ENCODE measurements around the gene IMP4.

The IMP4 gene

GRCh38 chr2:130336877-130337734 is 5.6 kb upstream of the IMP4 start:
- H4K20me1 ChIP-seq (ENCODE audit: control insufficient read depth, insufficient read depth, low read depth, low read length) = no peaks in the 10 kb centered on the region
- H3K27ac ChIP-seq (ENCODE audit: low read depth, low read length) = 0 out of 2 replicates have a peak overlapping the region, but pooled peaks have one; percentile 5
- peaks cover 21% of the 10 kb centered on the region for H3K79me2 ChIP-seq (ENCODE audit: control insufficient read depth, low read length)
- no peaks in the 10 kb centered on the region for H3K27me3 ChIP-seq (ENCODE audit: control insufficient read depth, low read length)
- no peaks in the 10 kb centered on the region for H3K9me3 ChIP-seq (ENCODE audit: control insufficient read depth, insufficient read depth, low read length)
- H3K9me2 ChIP-seq (replicated peaks; ENCODE audit: control insufficient read depth, low read length) = no peaks in the 10 kb centered on the region
- TF ChIP-seq CTCF (IDR thresholded peaks at IDR 0.05; ENCODE audit: low read depth, low read length, poor library complexity, severe bottlenecking) = no peak
- TF ChIP-seq EZH2phosphoT487 (IDR thresholded peaks at IDR 0.05; ENCODE audit: borderline replicate concordance, low read length) = no peak
- H3K36me3 ChIP-seq (ENCODE audit: control insufficient read depth, low read length) = peaks cover 42% of the 10 kb centered on the region
- peaks cover 13% of the 10 kb centered on the region for H3F3A ChIP-seq (ENCODE audit: control insufficient read depth, insufficient read depth)
- H3K4me2 ChIP-seq (ENCODE audit: low read length) = peak overlapping the region; percentile 61
- peak overlapping the region; percentile 53 for H3K4me3 ChIP-seq (ENCODE audit: low read length)
- H3K4me1 ChIP-seq (ENCODE audit: control insufficient read depth, low read length) = peaks cover 47% of the 10 kb centered on the region

- H3K36me3 ChIP-seq (ENCODE audit: control insufficient read depth, low read length) = peaks cover 45% of the 10 kb centered on the region
- H3K79me2 ChIP-seq (ENCODE audit: control insufficient read depth, low read length) = peaks cover 28% of the 10 kb centered on the region
- TF ChIP-seq EZH2phosphoT487 (IDR thresholded peaks at IDR 0.05; ENCODE audit: borderline replicate concordance, low read length) = no peak
- TF ChIP-seq CTCF (IDR thresholded peaks at IDR 0.05; ENCODE audit: low read depth, low read length, poor library complexity, severe bottlenecking) = no peak
- no peaks in the 10 kb centered on the region for H3K9me2 ChIP-seq (replicated peaks; ENCODE audit: control insufficient read depth, low read length)
- peaks cover 13% of the 10 kb centered on the region for H3F3A ChIP-seq (ENCODE audit: control insufficient read depth, insufficient read depth)
- H3K27me3 ChIP-seq (ENCODE audit: control insufficient read depth, low read length) = no peaks in the 10 kb centered on the region
- no peaks in the 10 kb centered on the region for H4K20me1 ChIP-seq (ENCODE audit: control insufficient read depth, insufficient read depth, low read depth, low read length)
- 0 out of 2 replicates have a peak overlapping the region, but pooled peaks have one; percentile 5 for H3K27ac ChIP-seq (ENCODE audit: low read depth, low read length)
- no peaks in the 10 kb centered on the region for H3K9me3 ChIP-seq (ENCODE audit: control insufficient read depth, insufficient read depth, low read length)
- H3K4me3 ChIP-seq (ENCODE audit: low read length) = peak overlapping the region; percentile 53; the same call in 1 of the 2 replicates
- peaks cover 42% of the 10 kb centered on the region for H3K4me1 ChIP-seq (ENCODE audit: control insufficient read depth, low read length)
- peak overlapping the region; percentile 61 for H3K4me2 ChIP-seq (ENCODE audit: low read length)
Measured at GRCh38 chr2:130337735-130338325, 4.9 kb upstream of the IMP4 start.

- Histone ChIP-seq H3K27me3 (ENCODE audit: control insufficient read depth, low read length) (no peaks in the 10 kb centered on the region), H3K79me2 (ENCODE audit: control insufficient read depth, low read length) (peaks cover 38% of the 10 kb centered on the region), H3K9me2 (replicated peaks; ENCODE audit: control insufficient read depth, low read length) (no peaks in the 10 kb centered on the region), H4K20me1 (ENCODE audit: control insufficient read depth, insufficient read depth, low read depth, low read length) (no peaks in the 10 kb centered on the region), H3K4me2 (ENCODE audit: low read length) (no peak overlapping the region), H3K4me1 (ENCODE audit: control insufficient read depth, low read length) (peaks cover 40% of the 10 kb centered on the region), H3K4me3 (ENCODE audit: low read length) (no peak overlapping the region), H3K27ac (ENCODE audit: low read depth, low read length) (no peak overlapping the region), H3K9me3 (ENCODE audit: control insufficient read depth, insufficient read depth, low read length) (no peaks in the 10 kb centered on the region), H3K36me3 (ENCODE audit: control insufficient read depth, low read length) (peaks cover 56% of the 10 kb centered on the region), H3F3A (ENCODE audit: control insufficient read depth, insufficient read depth) (peaks cover 20% of the 10 kb centered on the region)
- TF ChIP-seq EZH2phosphoT487 (IDR thresholded peaks at IDR 0.05; ENCODE audit: borderline replicate concordance, low read length) (no peak), CTCF (IDR thresholded peaks at IDR 0.05; ENCODE audit: low read depth, low read length, poor library complexity, severe bottlenecking) (no peak)
Measured at GRCh38 chr2:130338793-130339345, 3.8 kb upstream of the IMP4 start.
